Measurements from ENCODE around the gene FGF1. TPM values are rescaled to one million over a fixed set of nuclear protein-coding genes. Genes with fewer than 3 reads are reported as not detected.

Gene FGF1
- total RNA-seq, 4 donors from 2014 or later: 1.7 to 4.0 (median 2.9) TPM

DNA sequence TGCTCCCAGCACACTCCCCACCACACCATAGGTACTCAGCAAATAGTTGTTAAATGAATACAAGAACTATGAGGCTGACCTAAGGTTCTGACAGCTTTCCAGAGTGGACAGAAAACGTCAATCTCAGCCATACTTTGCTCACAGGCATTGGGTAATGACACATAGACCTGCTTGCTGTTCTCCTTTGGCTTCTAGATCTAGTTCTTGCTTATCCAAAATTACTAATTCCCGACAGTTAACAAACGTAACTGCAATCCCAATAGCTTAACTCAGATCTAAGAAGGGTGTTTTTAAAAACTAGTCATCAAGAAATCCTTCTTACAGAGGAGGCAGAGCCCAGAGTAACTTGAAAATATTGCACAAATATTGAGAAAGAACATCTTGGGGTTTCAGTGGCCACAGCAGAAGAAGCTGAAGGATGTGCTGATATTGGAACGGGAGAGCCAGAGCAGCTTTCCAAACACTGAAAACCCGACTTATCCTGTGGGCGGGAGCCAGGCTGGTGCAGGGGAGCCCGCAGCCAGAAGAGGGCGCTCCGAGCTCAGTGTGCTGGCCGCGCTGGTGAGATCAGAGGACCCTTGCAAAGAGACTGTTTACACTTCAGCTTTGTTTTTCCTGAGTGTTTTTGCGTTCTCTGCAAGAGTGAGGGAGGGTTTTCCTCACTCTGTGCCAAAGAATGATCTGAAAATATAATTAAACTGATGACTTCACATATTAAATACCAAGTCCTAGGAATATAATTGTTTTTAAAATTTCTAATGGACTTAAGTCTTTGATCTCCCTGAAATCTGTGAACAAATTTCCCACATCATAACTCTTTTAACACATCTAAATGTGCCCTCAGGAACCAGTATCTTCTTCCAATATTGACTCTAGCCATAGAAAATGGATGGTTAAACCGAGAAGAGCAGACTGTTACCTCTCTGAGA lies 30.3 kb downstream of the FGF1 start:
- TF ChIP-seq POLR2A (IDR thresholded peaks at IDR 0.05; ENCODE audit: low read depth) (no peak), EP300 (IDR thresholded peaks at IDR 0.05) (no peak), POLR2AphosphoS5 (IDR thresholded peaks at IDR 0.05) (peak in 1 of 2 donors; percentile 47)
- TF ChIP-seq, protein P1, sequence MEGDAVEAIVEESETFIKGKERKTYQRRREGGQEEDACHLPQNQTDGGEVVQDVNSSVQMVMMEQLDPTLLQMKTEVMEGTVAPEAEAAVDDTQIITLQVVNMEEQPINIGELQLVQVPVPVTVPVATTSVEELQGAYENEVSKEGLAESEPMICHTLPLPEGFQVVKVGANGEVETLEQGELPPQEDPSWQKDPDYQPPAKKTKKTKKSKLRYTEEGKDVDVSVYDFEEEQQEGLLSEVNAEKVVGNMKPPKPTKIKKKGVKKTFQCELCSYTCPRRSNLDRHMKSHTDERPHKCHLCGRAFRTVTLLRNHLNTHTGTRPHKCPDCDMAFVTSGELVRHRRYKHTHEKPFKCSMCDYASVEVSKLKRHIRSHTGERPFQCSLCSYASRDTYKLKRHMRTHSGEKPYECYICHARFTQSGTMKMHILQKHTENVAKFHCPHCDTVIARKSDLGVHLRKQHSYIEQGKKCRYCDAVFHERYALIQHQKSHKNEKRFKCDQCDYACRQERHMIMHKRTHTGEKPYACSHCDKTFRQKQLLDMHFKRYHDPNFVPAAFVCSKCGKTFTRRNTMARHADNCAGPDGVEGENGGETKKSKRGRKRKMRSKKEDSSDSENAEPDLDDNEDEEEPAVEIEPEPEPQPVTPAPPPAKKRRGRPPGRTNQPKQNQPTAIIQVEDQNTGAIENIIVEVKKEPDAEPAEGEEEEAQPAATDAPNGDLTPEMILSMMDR (IDR thresholded peaks at IDR 0.05): peak in 2 of 3 experiments; percentile 97 to 98
- intact Hi-C loops (cut with DNase I): loop anchor here (2.0 kb wide), 2 partner anchors 43 kb away; no protein-coding TSS in a partner anchor
- H3K4me1 ChIP-seq: peaks cover 10 to 22% (median 14%) of the 10 kb centered on the region in 4 donors
- H3K27me3 ChIP-seq: no peaks in the 10 kb centered on the region
- WGBS: 22% methylated on average over 13 of the region's 13 CpGs
- H3K36me3 ChIP-seq: no peaks in the 10 kb centered on the region
- no peak for DNase-seq (ENCODE audit: extremely low spot score)
- H3K4me3 ChIP-seq: no peak overlapping the region
- no peaks in the 10 kb centered on the region for H3K9me3 ChIP-seq
- peak overlapping the region in 3 of 4 donors; percentile 15 to 56 (median 32) for H3K27ac ChIP-seq (replicated peaks in 1 of 4)

DNA sequence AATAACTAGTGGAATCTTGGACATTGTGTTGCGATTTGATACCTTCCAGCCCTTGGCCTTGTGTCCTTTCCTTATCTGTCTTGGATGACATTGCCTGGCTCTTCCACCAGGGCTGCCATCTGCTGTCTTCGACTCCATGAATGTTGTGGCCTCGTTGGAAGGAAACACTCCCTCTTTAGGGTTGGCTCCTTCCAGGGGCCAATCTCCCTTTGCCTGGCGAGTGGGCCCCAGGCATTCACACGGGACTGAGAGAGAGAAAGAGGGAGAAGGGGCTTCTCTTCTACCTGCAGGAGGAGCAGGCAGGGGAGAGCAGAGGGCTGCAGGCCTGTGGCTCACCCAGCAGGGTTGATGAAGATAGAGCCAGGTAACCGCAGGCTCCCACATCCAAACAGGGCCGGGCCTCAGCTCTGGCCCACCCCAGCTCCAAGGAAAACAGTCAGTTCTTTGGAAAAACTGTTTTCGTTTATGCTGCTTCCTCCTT lies 31.3 kb downstream of the FGF1 start:
- 66% methylated on average over 8 of the region's 8 CpGs for WGBS

DNA sequence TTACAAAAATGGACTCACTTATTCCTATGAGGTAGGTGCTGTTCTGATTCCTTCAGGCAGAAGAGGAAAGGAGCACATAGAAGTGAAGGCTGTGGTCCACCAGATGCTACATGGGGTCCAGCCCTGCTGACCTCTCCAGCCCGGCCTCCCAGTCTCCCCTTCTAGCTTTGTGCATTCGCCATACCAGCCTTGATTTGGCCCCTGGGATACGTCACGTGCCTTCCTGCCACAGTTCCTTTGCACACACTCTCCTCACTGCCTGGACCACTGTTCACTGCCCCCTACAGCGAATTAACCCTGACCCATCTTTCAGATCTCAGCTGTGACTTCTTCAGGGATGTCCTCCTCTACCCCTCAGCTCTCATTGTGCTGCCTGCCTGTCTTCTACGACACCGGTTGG lies 32.6 kb downstream of the FGF1 start:
- Histone ChIP-seq H3K4me3 (no peak overlapping the region), H3K27ac (replicated peaks in 1 of 4) (no peak overlapping the region), H3K4me1 (peaks cover 10 to 16% (median 14%) of the 10 kb centered on the region in 4 donors), H3K9me3 (no peaks in the 10 kb centered on the region), H3K27me3 (no peaks in the 10 kb centered on the region), H3K36me3 (no peaks in the 10 kb centered on the region)
- TF ChIP-seq EP300 (IDR thresholded peaks at IDR 0.05) (no peak), POLR2AphosphoS5 (IDR thresholded peaks at IDR 0.05) (no peak), POLR2A (IDR thresholded peaks at IDR 0.05; ENCODE audit: low read depth) (no peak)
- TF ChIP-seq, protein P1 (IDR thresholded peaks at IDR 0.05): no peak
- 95% methylated on average over 7 of the region's 7 CpGs for WGBS
- intact Hi-C loops (cut with DNase I): no loop called here
- no peak for DNase-seq (ENCODE audit: extremely low spot score)

More for the DNA sequence above, 31.3 kb downstream of the FGF1 start:
- Histone ChIP-seq H3K4me3 (no peak overlapping the region), H3K27me3 (no peaks in the 10 kb centered on the region), H3K27ac (replicated peaks in 1 of 4) (peak overlapping the region in 3 of 4 donors; percentile 15 to 56 (median 32)), H3K36me3 (no peaks in the 10 kb centered on the region), H3K4me1 (peaks cover 10 to 16% (median 14%) of the 10 kb centered on the region in 4 donors), H3K9me3 (no peaks in the 10 kb centered on the region)
- TF ChIP-seq EP300 (IDR thresholded peaks at IDR 0.05): no peak
- TF ChIP-seq POLR2A (IDR thresholded peaks at IDR 0.05; ENCODE audit: low read depth): no peak
- TF ChIP-seq, protein P1 (IDR thresholded peaks at IDR 0.05): no peak
- TF ChIP-seq POLR2AphosphoS5 (IDR thresholded peaks at IDR 0.05): no peak
- intact Hi-C loops (cut with DNase I): loop anchor here (2.0 kb wide), 1 partner anchor 42 kb away; no protein-coding TSS in a partner anchor
- no peak for DNase-seq (ENCODE audit: extremely low spot score)

DNA sequence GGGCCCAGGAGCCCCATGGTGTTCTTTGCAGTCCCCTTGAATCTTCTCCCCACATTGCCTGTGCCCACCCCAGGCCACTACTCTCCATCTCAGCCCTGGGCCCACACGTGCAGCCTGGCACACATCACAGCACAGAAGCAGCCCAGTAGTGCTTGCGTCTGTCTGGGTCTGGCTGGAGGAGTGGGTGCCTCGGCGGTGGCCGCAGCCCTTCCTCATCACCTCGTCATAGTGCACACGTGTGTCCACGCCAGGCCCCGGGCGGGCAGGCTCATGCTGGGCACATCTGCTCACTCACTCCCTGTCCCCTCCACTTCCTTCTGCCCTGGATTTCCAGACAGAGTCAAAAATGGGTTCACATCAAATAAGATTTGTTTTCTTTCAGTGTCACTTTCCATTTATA lies 33.3 kb downstream of the FGF1 start:
- H3K27me3 ChIP-seq: no peaks in the 10 kb centered on the region
- no peaks in the 10 kb centered on the region for H3K36me3 ChIP-seq
- H3K27ac ChIP-seq (replicated peaks in 1 of 4): no peak overlapping the region
- H3K9me3 ChIP-seq: no peaks in the 10 kb centered on the region
- no peak for DNase-seq (ENCODE audit: extremely low spot score)
- H3K4me1 ChIP-seq: peaks cover 10 to 16% (median 14%) of the 10 kb centered on the region in 4 donors
- WGBS: 97% methylated on average over 7 of the region's 10 CpGs
- TF ChIP-seq, protein P1 (IDR thresholded peaks at IDR 0.05): no peak
- no peak for TF ChIP-seq POLR2AphosphoS5 (IDR thresholded peaks at IDR 0.05)
- no peak overlapping the region for H3K4me3 ChIP-seq
- intact Hi-C loops (cut with DNase I): no loop called here

All from esophagus muscularis mucosa (tissue), 4 donors.